ENCODE measurements around the gene PSME3.

DNA sequence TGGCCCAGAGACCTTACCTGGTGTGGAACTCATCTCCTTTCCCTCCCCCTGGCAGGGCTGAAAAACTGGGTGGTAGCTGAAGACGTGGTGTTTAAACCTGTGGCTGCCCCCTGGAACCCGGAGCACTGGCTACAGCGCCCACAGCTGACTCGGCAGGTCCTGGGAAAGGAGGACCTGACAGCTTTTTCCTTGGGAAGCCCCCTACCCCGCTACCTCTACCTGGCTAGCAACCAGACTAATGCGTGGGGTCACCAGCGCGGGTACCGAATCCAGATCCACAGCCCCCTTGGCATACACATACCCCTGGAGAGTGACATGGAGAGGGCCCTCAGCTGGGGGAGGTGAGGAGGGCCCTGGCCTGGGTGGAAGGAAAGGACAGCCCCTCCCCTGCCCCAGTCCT, 15.8 kb downstream of the PSME3 start:
- TF ChIP-seq, protein P1, sequence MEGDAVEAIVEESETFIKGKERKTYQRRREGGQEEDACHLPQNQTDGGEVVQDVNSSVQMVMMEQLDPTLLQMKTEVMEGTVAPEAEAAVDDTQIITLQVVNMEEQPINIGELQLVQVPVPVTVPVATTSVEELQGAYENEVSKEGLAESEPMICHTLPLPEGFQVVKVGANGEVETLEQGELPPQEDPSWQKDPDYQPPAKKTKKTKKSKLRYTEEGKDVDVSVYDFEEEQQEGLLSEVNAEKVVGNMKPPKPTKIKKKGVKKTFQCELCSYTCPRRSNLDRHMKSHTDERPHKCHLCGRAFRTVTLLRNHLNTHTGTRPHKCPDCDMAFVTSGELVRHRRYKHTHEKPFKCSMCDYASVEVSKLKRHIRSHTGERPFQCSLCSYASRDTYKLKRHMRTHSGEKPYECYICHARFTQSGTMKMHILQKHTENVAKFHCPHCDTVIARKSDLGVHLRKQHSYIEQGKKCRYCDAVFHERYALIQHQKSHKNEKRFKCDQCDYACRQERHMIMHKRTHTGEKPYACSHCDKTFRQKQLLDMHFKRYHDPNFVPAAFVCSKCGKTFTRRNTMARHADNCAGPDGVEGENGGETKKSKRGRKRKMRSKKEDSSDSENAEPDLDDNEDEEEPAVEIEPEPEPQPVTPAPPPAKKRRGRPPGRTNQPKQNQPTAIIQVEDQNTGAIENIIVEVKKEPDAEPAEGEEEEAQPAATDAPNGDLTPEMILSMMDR (conservative IDR thresholded peaks at IDR 0.05 in 1 of 2, IDR thresholded peaks at IDR 0.05 in 1 of 2; ENCODE audit: extremely low read depth in 1 of 2, insufficient read depth in 1 of 2, low read depth in 1 of 2, low read length in 2 of 2), result no peak
- no peak for TF ChIP-seq EZH2 (IDR thresholded peaks at IDR 0.05; ENCODE audit: borderline replicate concordance, low read length)

All from mammary epithelial cell (primary cell).